HG02798 (cell line): ENCODE results near the gene SLC11A1.

Experiments used
- ATAC-seq: cut with Tn5 transposase; IDR thresholded peaks from one replicate; pipeline ENCODE4 v1.9.1; 2021; ENCODE audit warnings: mild to moderate bottlenecking; ENCODE audit not compliant: unreplicated experiment, poor library complexity

Gene SLC11A1

GRCh38 chr2:218366621-218367414 lies 15.3 kb upstream of the SLC11A1 start:
- ATAC-seq: no peak

- ATAC-seq: peak; percentile 94
These were observed 14.5 kb upstream of the SLC11A1 start for GRCh38 chr2:218367415-218368149.

- ATAC-seq: no peak
These were observed 13.9 kb upstream of the SLC11A1 start for GRCh38 chr2:218368150-218368528.

GRCh38 chr2:218368621-218369153 lies 13.4 kb upstream of the SLC11A1 start:
- ATAC-seq: no peak

GRCh38 chr2:218369330-218369729 lies 12.7 kb upstream of the SLC11A1 start:
- no peak for ATAC-seq

GRCh38 chr2:218370410-218371063 lies 11.5 kb upstream of the SLC11A1 start:
- ATAC-seq: no peak

- ATAC-seq: no peak
These were observed 10.1 kb upstream of the SLC11A1 start for GRCh38 chr2:218371983-218372350.

- no peak for ATAC-seq
These were observed 7.3 kb upstream of the SLC11A1 start for GRCh38 chr2:218374795-218375194.

- ATAC-seq: no peak
These were observed 6.9 kb upstream of the SLC11A1 start for GRCh38 chr2:218375212-218375611.

- ATAC-seq: no peak
These were observed 4.0 kb upstream of the SLC11A1 start for GRCh38 chr2:218378053-218378452.

GRCh38 chr2:218382785-218383184 lies 712 bp downstream of the SLC11A1 start:
- ATAC-seq: no peak

- no peak for ATAC-seq
These were observed 1.9 kb downstream of the SLC11A1 start for GRCh38 chr2:218383892-218384519.

- ATAC-seq: no peak
These were observed 2.9 kb downstream of the SLC11A1 start for GRCh38 chr2:218384975-218385374.

- no peak for ATAC-seq
These were observed 4.7 kb downstream of the SLC11A1 start for GRCh38 chr2:218386505-218387368.

- no peak for ATAC-seq
These were observed 5.5 kb downstream of the SLC11A1 start for GRCh38 chr2:218387369-218388194.

- ATAC-seq: no peak
These were observed 7.5 kb downstream of the SLC11A1 start for GRCh38 chr2:218389333-218390150.

GRCh38 chr2:218391202-218391601 lies 9.1 kb downstream of the SLC11A1 start:
- no peak for ATAC-seq

GRCh38 chr2:218392459-218392858 lies 10.4 kb downstream of the SLC11A1 start:
- no peak for ATAC-seq
